ENCODE data around the gene ANAPC13. TPM values are rescaled to one million over a fixed set of nuclear protein-coding genes. Genes with fewer than 3 reads are reported as not detected.
A peak's percentile ranks its signal among the peaks of the same experiment; 100 is the strongest.

The ANAPC13 gene
- total and polyA plus RNA-seq, 2 of the 13 experiments (the other 11 are each of a cell fraction or from before 2014, with no cell fraction given) = 48.7 to 69.1 TPM

- TF ChIP-seq ZHX2 (IDR thresholded peaks at IDR 0.05; ENCODE audit: low read depth) (0 out of 2 replicates have a peak, but pooled peaks have one; percentile 7), ZHX2 (CRISPR knock-in tag; IDR thresholded peaks at IDR 0.05; ENCODE audit: borderline replicate concordance) (no peak), SOX13 (IDR thresholded peaks at IDR 0.05) (no peak), SOX13 (CRISPR knock-in tag; conservative IDR thresholded peaks at IDR 0.05 in 1 of 2, IDR thresholded peaks at IDR 0.05 in 1 of 2) (0 out of 4 replicates have a peak, but pooled peaks of 1 of the 2 experiments have one; percentile 8), FOXA1 (IDR thresholded peaks at IDR 0.05) (no peak), FOXA1 (CRISPR knock-in tag; IDR thresholded peaks at IDR 0.05) (0 out of 2 replicates have a peak, but pooled peaks have one; percentile 46), FUBP1 (CRISPR knock-in tag; IDR thresholded peaks at IDR 0.05; ENCODE audit: borderline replicate concordance) (0 out of 2 replicates have a peak, but pooled peaks have one; percentile 72), CEBPG (CRISPR knock-in tag; IDR thresholded peaks at IDR 0.05) (peak; percentile 4; the same call in 1 of the 2 replicates), KDM2A (CRISPR knock-in tag; IDR thresholded peaks at IDR 0.05; ENCODE audit: borderline replicate concordance, low read depth) (no peak; the same call in 1 of the 2 replicates), ZSCAN25 (CRISPR knock-in tag; IDR thresholded peaks at IDR 0.05) (0 out of 2 replicates have a peak, but pooled peaks have one; percentile 51), BHLHE40 (IDR thresholded peaks at IDR 0.05; ENCODE audit: low read length) (peak; percentile 73), ZBTB10 (CRISPR knock-in tag; IDR thresholded peaks at IDR 0.05; ENCODE audit: borderline replicate concordance) (no peak), ELF1 (CRISPR knock-in tag; IDR thresholded peaks at IDR 0.05) (peak; percentile 70; the same call in 1 of the 2 replicates), HBP1 (CRISPR knock-in tag; IDR thresholded peaks at IDR 0.05; ENCODE audit: low read depth) (0 out of 2 replicates have a peak, but pooled peaks have one; percentile 15), TFDP1 (CRISPR knock-in tag; IDR thresholded peaks at IDR 0.05; ENCODE audit: borderline replicate concordance) (0 out of 2 replicates have a peak, but pooled peaks have one; percentile 9)
Observed at GRCh38 chr3:134485075-134485717, 589 bp downstream of the ANAPC13 start (continued).

Measured in HepG2 (cell line).